ELF-1 (cell line): ENCODE data around the gene CPT1C.

Experiments used
- DNase-seq: peaks from one replicate; pipeline ENCODE4 v3.0.0-alpha.2; 2016; ENCODE audit warnings: low read depth, low spot score

CPT1C gene

DNA sequence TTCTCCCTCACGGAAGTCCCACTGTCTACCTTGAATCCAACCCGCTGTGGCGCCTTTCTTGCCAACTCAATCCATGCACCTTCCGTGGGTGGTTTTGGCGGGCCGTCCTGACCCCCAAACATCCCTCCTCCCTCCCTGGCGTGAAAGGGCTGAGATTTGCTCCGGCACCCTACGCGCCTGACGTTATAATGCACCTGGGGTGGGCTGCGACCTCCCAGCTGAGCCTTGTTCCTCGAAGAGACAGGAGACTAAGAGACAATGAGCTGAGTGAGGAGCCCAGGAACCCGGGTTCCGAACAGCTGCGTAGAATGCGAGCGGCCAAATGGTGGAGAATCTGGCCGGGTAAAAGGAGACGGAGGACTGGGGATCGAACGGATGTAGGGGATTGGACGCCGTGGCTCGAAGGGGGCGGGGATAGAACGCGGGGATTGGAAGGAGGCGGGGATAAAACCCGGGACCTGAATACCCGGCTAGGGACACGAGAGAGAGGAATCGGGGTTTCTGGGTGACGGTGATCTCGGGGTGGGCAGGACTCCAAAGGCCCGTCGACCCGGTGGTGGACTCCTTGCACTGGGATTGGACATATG lies at the start of gene CPT1C:
CPT1C (plus strand) TSS at position 461 of the 587 bp plus-strand sequence. CDS start 1,137 bp downstream, outside the sequence.
- peak; percentile 75 for DNase-seq

DNA sequence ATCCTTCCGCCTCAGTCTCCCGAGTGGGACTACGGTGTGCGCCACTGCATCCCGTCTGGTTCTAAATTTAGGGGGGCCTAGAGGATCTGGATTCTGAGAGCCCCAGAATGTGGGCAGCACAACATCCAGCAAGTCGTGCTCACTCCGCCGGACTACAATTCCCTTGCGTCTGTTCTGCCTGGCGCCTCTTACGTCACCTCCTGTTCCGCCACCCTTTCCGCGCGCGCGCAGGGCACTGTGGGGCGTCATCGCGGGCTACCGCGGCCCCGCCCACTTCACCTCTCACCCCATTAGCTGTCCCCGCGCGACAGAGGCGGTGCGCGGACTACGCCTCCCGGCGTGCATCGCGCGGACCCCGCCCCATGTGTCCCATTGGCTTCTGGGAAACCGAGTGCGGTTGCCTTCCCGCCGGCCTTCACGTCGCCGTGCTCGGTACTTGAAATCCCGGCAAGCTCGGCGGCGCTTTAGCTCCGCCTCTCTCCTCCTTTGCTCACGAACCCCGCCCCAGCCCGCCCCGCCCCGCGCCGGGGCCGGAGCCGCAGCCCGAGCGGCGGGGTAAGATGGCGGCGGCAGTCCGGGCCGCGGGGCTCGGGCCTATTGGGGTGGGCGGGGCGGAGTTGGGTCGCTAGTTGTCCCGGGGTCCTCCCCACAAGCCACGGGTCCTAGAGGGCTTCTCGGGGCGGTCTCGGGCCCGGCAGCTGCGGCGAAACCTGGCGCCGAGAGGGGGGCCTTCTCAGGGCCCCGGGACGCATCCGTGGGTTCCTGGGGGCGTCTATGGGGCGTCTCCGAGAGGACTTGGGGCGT lies 49.0 kb upstream of the CPT1C start, which contains the start of gene SCAF1:
SCAF1 (plus strand) TSS at position 522 of the 804 bp plus-strand sequence. CDS start 2,818 bp downstream, outside the sequence.
- peak; percentile 100 for DNase-seq

DNA sequence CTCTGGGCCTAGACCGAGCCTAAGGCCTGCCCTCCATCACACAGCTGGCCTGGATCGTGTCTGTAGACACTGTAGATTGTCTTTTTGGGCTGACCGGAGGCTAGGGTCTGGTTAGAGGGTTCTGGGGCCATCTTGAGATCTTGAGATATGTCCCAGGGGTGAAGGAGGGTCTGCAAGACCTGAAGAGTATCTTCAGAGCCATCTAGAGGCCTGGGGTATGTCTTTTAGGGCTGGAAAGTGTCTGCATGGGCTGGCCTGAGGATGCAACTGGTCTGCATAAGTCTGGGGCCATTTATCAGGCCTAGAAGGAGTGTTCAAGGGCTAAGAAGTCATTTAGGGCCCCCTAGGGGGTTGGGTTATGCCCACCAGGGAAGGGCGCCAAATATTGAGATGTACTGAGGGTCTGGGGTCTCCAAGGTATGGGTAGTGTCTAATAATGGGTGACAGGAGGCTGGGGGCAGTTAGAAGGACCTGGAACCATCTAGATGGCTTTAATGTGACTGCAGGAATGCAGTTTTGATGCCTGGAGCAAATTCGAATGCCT lies 48.4 kb upstream of the CPT1C start:
- DNase-seq, result peak; percentile 50

DNA sequence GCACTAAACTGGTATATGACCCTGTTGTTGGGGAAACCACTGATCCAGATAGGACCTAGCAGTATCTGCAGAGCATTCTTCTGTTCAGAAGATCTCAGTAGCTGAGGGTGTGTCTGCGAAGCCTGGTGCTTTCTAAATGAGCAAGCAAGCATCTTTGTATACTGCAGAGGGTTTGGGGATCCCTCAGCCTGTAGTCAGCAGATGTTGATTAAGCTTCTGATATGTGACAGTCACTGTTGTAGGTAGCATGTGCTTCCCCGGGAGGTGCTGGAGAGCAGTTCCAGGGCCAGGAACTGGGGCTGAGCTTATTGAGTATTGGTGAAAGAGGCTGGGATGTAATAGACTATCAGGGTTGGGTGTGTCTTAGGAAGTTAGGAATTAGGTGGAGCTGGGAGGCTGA lies 47.5 kb upstream of the CPT1C start:
- DNase-seq, result no peak

DNA sequence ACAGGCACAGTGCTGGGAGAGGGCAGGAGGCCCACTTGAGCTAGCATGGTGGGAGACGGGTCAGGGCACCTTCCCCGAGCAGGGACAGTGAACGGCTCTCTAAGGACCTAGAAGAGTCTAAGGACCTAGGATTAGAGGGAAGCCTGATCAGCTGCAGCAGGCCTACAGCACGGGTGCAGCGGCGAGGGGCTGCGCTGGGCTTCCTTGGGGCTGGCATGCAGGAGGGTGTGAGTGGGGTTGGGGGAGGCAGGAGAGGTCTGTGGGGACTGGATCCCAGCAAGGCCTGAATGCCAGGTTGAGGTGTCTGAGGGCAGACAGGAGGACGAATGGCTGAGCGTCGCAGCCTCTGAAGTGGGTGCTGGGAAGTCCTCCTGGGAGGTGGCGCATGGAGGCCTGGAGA lies 45.3 kb upstream of the CPT1C start:
- no peak for DNase-seq

DNA sequence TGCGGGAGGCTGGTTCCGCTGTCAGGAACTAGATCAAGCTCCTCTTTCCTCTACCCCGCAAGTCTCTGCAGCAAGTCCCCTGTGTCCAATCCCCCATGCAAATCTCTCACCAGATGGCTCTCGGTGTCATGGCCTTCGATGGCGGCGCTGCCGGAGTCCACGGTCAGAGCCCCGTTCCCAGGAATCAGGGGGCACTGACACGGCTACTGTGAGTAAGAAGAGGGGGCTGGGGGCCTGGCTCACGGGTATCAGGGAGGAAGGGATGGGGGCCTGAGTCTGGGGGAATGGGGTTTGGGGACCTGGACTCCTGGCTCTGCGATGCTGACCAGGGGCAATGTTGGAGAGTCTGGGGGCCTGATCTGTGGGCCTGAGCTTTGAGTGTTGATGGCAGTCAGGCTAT lies 44.9 kb upstream of the CPT1C start:
- DNase-seq, result no peak

DNA sequence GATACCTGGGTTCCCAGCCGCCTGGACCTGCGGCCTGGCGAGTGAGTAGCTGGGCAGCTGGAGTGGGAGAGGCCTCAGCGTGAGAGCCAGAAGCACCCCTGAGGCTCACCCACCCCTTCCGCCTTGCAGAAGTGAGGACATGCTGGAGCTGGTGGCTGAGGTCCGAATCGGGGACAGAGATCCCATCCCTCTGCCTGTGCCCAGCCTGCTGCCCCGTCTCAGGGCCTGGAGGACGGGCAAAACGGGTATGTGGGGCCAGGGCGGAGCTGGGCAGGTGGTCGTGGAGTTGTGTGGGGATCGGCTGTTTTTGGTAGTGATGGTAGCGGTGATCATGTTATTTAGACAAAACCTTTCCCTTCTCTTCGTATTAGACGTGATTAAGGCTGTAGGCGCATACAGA lies 44.3 kb upstream of the CPT1C start:
- DNase-seq, result no peak

DNA sequence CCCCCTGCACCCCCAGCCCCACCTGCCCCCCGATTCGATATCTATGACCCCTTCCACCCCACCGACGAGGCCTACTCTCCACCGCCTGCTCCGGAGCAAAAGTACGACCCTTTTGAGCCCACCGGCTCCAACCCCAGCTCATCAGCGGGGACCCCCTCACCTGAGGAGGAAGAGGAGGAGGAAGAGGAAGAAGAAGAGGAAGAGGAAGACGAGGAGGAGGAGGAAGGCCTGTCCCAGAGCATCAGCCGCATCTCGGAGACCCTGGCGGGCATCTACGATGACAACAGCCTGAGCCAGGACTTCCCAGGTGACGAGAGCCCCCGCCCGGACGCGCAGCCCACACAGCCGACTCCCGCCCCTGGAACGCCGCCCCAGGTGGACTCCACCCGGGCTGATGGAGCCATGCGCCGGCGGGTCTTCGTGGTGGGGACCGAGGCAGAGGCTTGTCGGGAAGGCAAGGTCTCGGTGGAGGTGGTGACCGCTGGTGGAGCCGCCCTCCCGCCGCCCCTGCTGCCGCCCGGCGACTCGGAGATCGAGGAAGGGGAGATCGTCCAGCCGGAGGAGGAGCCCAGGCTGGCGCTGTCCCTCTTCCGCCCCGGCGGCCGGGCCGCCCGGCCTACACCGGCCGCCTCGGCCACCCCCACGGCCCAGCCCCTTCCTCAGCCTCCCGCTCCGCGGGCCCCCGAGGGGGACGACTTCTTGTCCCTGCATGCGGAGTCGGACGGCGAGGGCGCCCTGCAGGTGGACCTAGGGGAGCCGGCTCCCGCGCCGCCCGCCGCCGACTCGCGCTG lies 39.7 kb upstream of the CPT1C start:
- DNase-seq, result no peak

DNA sequence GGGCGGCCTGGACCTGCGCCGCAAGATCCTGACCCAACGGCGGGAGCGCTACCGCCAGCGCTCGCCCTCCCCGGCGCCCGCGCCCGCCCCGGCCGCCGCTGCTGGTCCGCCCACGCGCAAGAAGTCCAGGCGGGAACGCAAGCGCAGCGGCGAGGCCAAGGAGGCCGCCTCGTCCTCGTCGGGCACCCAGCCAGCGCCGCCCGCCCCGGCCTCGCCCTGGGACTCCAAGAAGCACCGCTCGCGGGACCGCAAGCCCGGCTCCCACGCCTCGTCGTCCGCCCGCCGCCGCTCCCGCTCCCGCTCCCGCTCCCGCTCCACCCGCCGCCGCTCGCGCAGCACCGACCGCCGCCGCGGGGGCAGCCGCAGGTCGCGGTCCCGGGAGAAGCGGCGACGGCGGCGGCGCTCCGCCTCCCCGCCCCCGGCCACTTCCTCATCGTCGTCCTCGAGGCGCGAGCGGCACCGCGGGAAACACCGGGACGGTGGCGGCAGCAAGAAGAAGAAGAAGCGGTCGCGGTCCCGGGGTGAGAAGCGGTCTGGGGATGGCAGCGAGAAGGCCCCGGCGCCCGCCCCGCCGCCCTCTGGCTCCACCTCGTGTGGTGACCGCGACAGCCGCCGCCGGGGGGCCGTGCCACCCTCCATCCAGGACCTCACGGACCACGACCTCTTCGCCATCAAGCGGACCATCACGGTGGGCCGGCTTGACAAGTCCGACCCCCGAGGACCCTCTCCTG lies 38.9 kb upstream of the CPT1C start:
- DNase-seq, result no peak

DNA sequence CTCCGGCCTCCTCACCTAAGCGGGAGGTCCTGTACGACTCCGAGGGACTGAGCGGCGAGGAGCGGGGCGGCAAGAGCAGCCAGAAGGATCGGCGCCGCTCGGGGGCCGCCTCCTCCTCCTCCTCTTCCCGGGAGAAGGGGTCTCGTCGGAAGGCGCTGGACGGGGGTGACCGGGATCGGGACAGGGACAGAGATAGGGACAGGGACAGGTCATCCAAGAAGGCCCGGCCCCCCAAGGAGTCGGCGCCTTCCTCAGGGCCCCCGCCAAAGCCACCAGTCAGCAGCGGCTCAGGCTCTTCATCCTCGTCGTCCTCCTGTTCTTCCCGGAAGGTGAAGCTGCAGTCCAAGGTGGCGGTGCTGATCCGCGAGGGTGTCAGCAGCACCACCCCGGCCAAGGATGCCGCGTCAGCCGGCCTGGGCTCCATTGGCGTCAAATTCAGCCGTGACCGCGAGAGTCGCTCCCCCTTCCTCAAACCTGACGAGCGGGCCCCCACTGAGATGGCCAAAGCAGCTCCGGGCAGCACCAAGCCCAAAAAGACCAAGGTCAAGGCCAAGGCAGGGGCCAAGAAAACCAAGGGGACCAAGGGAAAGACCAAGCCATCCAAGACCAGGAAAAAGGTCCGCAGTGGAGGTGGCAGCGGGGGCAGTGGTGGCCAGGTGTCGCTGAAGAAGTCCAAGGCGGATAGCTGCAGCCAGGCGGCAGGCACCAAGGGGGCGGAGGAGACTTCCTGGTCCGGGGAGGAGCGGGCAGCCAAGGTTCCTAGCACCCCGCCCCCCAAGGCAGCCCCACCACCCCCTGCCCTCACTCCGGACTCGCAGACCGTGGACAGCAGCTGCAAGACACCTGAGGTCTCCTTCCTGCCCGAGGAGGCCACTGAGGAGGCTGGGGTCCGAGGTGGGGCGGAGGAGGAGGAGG lies 38.1 kb upstream of the CPT1C start:
- DNase-seq, result no peak

DNA sequence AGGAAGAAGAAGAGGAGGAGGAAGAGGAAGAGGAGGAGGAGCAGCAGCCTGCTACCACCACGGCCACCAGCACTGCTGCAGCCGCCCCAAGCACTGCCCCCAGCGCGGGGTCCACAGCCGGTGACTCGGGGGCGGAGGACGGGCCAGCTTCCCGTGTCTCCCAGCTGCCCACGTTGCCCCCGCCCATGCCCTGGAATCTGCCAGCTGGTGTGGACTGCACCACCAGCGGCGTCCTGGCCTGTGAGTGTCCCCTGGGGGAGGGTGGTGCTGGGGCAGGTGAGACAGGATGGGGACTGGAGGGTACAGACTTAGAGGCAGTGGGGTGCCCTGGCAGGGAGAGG lies 37.5 kb upstream of the CPT1C start:
- no peak for DNase-seq

DNA sequence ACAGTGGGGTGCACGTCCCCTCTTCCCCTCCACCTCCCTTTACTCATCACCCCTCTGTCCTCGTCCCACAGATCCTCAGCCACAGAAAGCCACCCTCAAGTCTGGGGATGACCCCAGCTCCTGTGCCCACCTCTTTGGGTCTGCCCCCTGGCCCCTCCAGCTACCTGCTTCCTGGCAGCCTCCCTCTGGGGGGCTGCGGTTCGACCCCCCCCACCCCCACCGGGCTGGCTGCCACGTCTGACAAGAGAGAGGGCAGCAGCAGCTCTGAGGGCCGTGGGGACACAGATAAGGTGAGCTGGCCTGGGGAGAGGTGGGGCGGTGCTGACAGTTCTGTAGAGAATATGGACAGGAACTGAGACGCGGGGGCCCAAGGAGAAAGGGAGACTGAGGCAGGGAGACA lies 36.3 kb upstream of the CPT1C start:
- DNase-seq, result no peak

DNA sequence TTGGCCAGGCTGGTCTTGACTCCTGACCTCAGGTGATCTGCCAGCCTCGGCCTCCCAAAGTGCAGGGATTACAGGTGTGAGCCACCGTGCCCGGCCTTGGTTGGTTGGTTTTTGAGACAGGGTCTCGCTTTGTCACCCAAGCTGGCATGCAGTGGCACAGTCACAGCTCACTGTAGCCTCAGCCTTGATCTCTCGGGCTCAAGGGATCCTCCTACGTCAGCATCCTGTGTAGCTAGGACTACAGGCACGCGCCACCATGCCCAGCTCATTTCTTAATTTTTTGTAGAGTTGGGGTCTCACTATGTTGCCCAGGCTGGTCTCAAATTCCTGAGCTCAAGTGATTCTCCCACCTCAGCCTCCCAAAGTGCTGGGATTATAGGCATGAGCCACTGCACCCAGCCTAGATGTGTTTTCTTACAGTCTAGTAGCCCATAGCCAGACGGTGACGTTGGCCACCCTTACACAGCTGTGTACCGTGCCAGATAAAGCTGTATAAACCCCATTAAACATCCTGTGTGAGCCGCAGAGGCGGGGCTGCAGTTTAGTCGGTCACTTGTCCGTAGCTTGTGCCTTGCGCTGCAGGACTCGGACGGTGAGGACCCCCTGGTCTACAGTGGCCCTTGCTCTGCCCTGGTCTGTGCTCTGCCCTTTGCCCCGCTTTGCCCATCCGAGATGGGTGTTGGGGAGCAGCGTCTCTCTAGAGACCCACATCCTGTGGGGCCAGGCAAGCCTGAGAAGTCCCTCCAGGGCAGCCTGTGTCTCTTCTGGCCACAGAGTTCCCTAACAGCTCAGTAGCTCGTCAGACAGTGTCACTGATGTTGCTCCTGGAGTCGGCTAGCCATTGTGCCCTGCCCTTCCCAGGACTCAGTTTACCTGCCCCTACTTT lies 35.1 kb upstream of the CPT1C start:
- DNase-seq, result no peak

DNA sequence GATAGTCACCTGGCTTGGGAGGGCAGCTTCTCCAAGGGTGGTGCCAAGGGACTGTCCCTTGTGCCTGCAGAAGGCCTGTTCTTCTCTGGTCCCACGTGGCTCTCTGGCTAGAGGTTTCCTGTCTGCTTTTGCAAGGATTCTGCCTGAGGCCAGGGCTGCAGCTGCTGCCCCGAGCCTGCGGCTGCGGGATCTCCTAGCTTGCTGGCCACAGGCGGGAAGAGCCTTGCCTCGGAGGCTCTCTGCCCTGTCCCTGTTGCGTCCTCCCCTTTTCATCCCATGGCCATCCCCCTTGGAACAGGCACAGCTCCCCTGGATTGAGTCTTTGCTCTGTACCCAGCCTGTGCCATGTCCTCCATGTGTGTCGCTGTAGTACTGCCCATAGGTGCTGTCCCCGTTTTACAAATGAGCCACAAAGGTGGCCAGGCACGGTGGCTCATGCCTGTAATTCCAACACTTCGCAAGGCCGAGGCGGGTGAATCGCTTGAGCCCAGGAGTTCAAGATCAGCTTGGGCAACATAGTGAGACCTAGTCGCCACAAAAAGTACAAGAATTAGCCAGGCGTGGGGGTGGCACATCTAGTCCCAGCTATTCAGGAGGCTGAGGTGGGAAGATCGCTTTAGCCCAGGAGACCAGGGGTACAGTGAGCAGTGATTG lies 34.3 kb upstream of the CPT1C start:
- DNase-seq, result no peak

DNA sequence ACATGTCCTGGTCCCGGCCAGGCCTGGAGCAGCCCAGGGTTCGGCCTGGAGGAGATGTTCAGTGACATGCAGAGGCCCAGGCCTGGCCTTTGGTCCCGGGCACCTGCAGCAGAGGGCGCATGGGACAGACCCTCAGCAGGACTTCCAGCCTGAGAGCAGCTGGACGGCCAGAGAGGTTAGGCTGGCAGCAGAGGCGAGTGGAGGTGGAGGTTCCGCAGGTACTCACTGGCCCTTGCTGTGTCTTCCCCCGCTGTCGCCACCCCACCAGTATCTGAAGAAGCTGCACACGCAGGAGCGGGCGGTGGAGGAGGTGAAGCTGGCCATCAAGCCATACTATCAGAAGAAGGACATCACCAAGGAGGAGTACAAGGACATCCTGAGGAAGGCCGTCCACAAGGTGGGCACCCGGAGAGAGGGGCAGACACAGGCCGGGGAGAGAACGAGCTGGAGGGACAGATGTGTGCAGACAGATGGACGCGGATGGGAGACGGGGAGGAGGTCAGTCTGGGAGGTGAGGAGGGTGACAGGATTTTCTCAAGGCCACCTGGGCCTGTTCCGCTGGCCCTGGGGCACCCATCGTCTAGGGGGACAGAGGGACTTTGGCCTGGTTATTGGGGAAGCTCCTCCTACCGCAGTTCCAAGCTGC lies 33.3 kb upstream of the CPT1C start:
- DNase-seq, result no peak

DNA sequence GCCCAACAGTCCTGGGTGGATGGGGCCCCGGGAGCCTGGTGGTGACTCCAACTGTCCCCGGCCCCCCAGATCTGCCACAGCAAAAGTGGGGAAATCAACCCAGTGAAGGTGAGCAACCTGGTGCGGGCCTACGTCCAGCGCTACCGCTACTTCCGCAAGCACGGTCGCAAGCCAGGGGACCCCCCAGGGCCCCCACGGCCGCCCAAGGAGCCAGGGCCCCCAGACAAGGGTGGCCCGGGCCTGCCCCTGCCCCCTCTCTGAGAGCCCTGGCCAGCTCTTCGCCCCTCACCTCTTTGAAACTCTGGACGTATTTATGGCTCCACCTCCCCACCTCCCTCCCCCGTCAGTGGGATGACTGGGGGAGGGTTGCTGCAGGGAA lies 32.8 kb upstream of the CPT1C start:
- no peak for DNase-seq

DNA sequence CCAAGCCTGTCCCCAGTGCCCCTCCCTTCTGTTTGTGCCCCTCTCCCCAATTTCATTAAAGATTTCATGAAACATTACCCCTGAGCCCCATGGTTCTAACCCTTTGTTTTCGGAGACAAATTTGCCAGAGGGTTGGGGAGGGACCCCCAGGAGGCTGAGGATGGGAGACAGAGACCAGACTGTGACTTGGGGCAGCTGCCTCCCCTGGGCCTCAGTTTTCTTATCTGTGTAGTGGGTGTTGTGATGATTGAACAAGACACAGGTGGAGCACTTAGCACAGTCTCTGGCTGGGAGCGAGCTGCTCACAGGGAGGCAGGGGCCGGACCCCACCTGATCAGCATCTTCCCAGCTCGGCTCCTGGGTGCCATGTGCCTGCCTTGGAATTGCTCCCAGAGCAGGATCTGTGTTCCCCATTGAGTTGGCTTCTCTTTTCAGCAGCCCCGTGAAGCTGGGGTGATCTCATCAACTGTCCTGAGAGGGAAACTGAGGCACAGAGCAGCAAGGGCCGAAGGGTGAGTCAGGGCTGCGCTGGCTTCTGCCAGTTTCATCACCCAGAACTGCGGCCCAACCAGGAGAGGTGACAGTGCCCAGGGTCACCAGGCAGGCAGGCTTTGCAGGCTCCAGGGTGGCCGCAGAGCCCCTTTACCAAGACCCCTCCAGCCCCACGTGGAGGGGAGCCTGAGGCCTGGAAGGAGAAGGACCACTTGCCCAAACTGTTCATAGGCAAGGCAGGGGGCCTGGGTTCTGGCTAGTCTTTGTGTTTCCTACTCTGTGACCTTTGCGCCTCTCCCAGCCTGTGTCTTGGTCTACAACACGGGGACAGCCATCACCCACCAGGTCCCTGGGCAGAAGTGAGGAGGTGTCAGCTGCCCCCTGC lies 32.1 kb upstream of the CPT1C start:
- DNase-seq, result no peak
